Posterior cingulate gyrus (tissue), 11 donors: ENCODE measurements around the gene GOLGA8N.
A peak's percentile ranks its signal among the peaks of the same experiment; 100 is the strongest.

Experiments
- DNase-seq, 10 donors: peaks; one replicate each; pipeline versions ENCODE4 v3.0.0 to v3.0.0-alpha.2; 2020 to 2021; ENCODE audit warnings: mixed read lengths in 3 of 10
- intact Hi-C: fragments of 100-400 bp; cut with DNase I; formaldehyde crosslinking; loops from one replicate; pipeline ENCODE4 v1.15.1; 2023

The GOLGA8N gene

DNA sequence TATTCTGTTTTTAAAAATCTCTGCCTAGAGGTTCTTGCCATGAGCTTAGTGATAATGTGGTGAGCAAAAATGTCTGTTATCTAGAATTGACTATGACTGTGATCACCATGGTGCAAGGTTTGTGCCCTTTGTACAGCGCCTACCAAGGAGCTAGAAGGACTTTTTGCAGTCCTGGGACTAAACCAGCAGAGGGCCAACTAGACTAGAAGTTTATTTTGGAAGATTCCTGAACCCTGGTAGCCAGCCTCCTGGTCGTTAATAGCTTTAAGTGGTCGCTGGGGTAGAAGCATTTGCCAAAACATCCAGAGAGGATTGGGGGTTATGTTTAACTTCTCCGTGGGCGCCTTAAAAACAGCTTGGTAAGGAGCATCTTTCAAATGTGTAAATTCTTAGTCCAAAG is 56.1 kb downstream of the GOLGA8N start:
- no peak for DNase-seq
- intact Hi-C loops, result no loop called here

DNA sequence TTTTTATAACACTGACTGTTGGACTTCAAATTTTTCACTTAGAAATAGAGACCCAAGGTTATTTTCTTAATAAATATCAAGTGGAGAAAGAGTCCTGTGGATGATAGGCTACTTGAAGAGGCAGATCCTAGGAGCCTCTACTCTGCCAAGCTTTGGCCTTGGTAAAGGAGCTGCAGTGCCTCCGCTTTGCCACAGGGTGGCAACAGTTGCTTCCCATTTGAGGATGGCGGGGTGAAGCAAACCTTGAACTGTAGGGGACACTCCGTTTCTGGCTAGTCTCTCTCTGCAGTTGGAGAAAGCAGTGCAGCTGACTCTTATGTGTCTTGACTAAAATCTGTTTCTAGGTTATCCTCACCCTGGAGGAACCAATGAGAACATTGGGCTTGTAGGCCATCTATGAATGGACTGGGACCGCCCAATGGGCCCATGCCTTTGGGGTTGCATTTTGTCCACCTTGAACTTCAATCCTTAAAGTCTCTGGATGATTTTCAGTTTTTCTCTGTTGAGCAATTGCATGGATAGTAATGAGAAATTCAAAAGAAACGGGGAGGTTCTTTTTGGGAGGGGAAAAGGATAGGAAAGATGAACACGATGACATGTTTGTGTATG is 58.1 kb downstream of the GOLGA8N start:
- intact Hi-C loops, result no loop called here
- peak in 8 of 10 donors; percentile 45 to 93 (median 55) for DNase-seq

DNA sequence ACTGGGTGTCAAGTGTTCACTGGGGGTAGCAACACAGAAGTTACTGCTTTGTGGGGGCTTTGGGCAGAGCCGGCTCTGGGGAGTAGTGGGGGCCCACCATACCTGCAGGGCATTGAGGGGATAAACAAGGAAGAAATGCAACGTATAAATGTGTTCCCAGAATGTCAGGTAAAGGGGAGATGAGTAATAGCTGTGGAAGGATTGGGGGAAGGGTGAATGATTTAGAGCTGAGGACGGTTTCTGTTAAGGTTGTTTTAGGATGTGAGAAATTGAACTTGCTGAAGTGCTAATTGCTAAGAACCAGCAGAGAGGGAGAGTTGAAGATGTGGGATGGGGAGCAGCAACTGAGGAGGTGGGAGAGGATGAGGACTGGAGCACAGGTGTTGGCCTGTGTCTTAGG is 58.9 kb downstream of the GOLGA8N start:
- intact Hi-C loops, result no loop called here
- no peak for DNase-seq

DNA sequence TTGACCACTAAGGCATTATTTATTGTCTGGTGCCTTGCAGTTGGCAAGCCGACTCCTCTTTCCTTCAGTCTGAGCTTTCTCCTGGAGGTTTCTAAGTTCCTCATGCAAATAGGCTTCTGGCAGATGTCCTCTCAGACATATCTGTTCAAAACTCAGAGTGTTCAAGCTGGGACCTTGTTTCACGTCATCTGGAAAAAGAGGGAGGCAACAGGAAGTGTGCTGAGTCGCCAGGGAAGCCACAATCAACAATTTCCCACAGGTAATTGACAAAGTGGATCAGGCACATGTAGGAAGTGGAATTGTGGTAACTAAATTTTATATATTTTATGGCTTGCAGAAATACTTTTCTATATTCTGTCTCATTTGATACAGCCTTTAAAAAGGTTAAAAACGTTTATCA is 62.8 kb downstream of the GOLGA8N start:
- intact Hi-C loops, result no loop called here
- no peak for DNase-seq

DNA sequence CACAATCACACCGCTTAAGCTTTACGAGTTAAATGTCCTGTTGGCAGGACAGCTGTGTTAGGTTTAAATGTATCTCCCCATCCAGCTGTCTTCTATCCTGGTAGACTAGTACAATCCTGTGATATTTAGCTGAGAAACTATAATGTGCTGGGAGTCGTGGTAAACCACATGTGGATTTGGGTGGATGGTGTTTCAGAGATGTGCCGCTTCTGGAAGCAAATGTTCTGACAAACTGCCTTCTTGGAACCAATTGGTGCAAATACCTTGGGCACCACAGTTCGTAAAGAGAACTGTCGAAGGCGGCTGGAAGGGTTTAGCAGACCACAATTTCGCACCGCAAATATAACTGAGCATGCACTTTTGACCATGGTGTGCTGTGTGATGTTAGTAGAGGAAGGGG is 63.2 kb downstream of the GOLGA8N start:
- DNase-seq, result no peak
- intact Hi-C loops, result no loop called here
